Calu3 (cell line): ENCODE data around the gene GNA14. TPM values are rescaled to one million over a fixed set of nuclear protein-coding genes. Genes with fewer than 3 reads are reported as not detected.
A peak's percentile ranks its signal among the peaks of the same experiment; 100 is the strongest.

Experiments used
- BruUV-seq: library from RNA; stranded (reverse); fragments of 400-500 nt; replicated peaks from 2 replicates; lab custom pipeline; 2021; lab: Mats Ljungman, UMichigan
- CTCF ChIA-PET: fragments of 300-600 bp; sonication (Branson Sonifier 250); formaldehyde crosslinking; loops from one replicate; lab custom pipeline; 2022; ENCODE audit warnings: antibody characterized with exemption; lab: Charles Lee
- DNase-seq: peaks from one replicate; pipeline ENCODE4 v3.0.0; 2022
- H3K27ac Mint-ChIP-seq: one replicate; pipeline ENCODE4 v1.8.0; 2022; ENCODE audit warnings: mixed read lengths; ENCODE audit not compliant: unreplicated experiment
- H3K27me3 Mint-ChIP-seq: one replicate; pipeline ENCODE4 v1.8.0; 2022; ENCODE audit warnings: mixed read lengths; ENCODE audit not compliant: unreplicated experiment
- H3K36me3 Mint-ChIP-seq: one replicate; pipeline ENCODE4 v1.8.0; 2022; ENCODE audit warnings: mild to moderate bottlenecking, moderate library complexity, mixed read lengths; ENCODE audit not compliant: insufficient read depth, unreplicated experiment
- H3K4me1 Mint-ChIP-seq: one replicate; pipeline ENCODE4 v1.8.0; 2022; ENCODE audit warnings: mild to moderate bottlenecking, low read depth, mixed read lengths; ENCODE audit not compliant: unreplicated experiment
- H3K4me3 Mint-ChIP-seq: one replicate; pipeline ENCODE4 v1.8.0; 2022; ENCODE audit warnings: mild to moderate bottlenecking, low read depth, moderate library complexity, mixed read lengths; ENCODE audit not compliant: unreplicated experiment
- H3K9me3 Mint-ChIP-seq: one replicate; pipeline ENCODE4 v1.8.0; 2022; ENCODE audit warnings: low read depth, mixed read lengths; ENCODE audit not compliant: unreplicated experiment
- intact Hi-C: fragments of 100-400 bp; cut with micrococcal nuclease; formaldehyde crosslinking; loops from one replicate; pipeline ENCODE4 v1.10.0; 2022; ENCODE audit not compliant: unreplicated experiment
- total RNA-seq: library from RNA; stranded (reverse); gene quantifications from 2 replicates; pipeline ENCODE4 v1.2.3, GENCODE V29; 2022
- TF ChIP-seq, protein P1 (sequence below): fragments of 200-600 bp; IDR thresholded peaks from one replicate; pipeline ENCODE4 v1.8.0; 2022; ENCODE audit warnings: antibody characterized with exemption; ENCODE audit not compliant: unreplicated experiment

Gene GNA14
- total RNA-seq, 1 experiment from 2014 or later = not detected

GRCh38 chr9:77649109-77649812 is 1.1 kb upstream of the GNA14 start:
- H3K4me3 Mint-ChIP-seq = peak overlapping the region; percentile 77
- TF ChIP-seq, protein P1, sequence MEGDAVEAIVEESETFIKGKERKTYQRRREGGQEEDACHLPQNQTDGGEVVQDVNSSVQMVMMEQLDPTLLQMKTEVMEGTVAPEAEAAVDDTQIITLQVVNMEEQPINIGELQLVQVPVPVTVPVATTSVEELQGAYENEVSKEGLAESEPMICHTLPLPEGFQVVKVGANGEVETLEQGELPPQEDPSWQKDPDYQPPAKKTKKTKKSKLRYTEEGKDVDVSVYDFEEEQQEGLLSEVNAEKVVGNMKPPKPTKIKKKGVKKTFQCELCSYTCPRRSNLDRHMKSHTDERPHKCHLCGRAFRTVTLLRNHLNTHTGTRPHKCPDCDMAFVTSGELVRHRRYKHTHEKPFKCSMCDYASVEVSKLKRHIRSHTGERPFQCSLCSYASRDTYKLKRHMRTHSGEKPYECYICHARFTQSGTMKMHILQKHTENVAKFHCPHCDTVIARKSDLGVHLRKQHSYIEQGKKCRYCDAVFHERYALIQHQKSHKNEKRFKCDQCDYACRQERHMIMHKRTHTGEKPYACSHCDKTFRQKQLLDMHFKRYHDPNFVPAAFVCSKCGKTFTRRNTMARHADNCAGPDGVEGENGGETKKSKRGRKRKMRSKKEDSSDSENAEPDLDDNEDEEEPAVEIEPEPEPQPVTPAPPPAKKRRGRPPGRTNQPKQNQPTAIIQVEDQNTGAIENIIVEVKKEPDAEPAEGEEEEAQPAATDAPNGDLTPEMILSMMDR = no peak
- intact Hi-C loops = loop anchor here (5.0 kb wide), 3 partner anchors 62 to 192 kb away; no protein-coding TSS in a partner anchor
- no TSS peak for BruUV-seq
- H3K27me3 Mint-ChIP-seq = peaks cover 20% of the 10 kb centered on the region
- no peak overlapping the region for H3K27ac Mint-ChIP-seq
- DNase-seq = no peak
- CTCF ChIA-PET = interaction anchor here (1.0 to 1.8 kb wide), 3 partner anchors 60 to 215 kb away, joined by 3 to 6 read pairs (median 5); no protein-coding TSS in a partner anchor
- H3K9me3 Mint-ChIP-seq = no peaks in the 10 kb centered on the region
- H3K4me1 Mint-ChIP-seq = no peaks in the 10 kb centered on the region
- peaks cover 16% of the 10 kb centered on the region for H3K36me3 Mint-ChIP-seq

GRCh38 chr9:77647267-77648233 is 572 bp downstream of the GNA14 start:
- TF ChIP-seq, protein P1 = no peak
- Mint-ChIP-seq H3K4me1 (no peaks in the 10 kb centered on the region), H3K9me3 (no peaks in the 10 kb centered on the region), H3K27ac (no peak overlapping the region), H3K4me3 (peak overlapping the region; percentile 77), H3K27me3 (peaks cover 20% of the 10 kb centered on the region), H3K36me3 (peaks cover 16% of the 10 kb centered on the region)
- intact Hi-C loops = loop anchor here (5.0 kb wide), 3 partner anchors 60 to 190 kb away; no protein-coding TSS in a partner anchor
- peak; percentile 5 for DNase-seq
- BruUV-seq = no TSS peak
- CTCF ChIA-PET = interaction anchor here (0.7 to 1.8 kb wide), 2 partner anchors 22 to 59 kb away, joined by 4 to 5 read pairs; no protein-coding TSS in a partner anchor

DNA sequence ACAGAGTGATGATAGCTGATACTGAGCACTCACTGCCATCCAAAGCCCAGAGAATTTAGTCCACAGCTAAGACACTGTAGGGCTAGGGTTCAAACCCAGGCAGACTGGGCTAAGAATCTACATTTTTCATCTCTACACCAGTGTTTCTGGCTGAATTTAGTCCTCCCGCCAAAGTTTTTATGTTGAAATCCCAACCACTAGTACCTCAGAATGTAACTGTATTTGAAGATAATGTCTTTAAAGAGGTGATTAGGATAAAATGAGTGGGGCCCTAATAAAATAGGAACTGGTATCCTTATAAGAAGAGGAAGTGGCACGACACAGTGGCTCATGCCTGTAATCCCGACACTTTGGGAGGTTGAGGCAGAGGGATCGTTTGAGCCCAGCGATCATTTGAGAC is 4.3 kb downstream of the GNA14 start:
- TF ChIP-seq, protein P1 = no peak
- intact Hi-C loops = no loop called here
- no peak for DNase-seq

More for the DNA sequence above, 4.3 kb downstream of the GNA14 start:
- CTCF ChIA-PET = no interaction called here
- Mint-ChIP-seq H3K4me3 (no peak overlapping the region), H3K4me1 (no peaks in the 10 kb centered on the region), H3K36me3 (peaks cover 16% of the 10 kb centered on the region), H3K9me3 (no peaks in the 10 kb centered on the region), H3K27ac (no peak overlapping the region), H3K27me3 (peaks cover 48% of the 10 kb centered on the region)
- BruUV-seq = no TSS peak
